Measurements from ENCODE around the gene AKR1C1.

- TF ChIP-seq BHLHE40 (IDR thresholded peaks at IDR 0.05; ENCODE audit: borderline replicate concordance) (no peak), SP1 (IDR thresholded peaks at IDR 0.05) (no peak), ARNT (IDR thresholded peaks at IDR 0.05) (no peak)
Observed at GRCh38 chr10:5030989-5031388, 67.8 kb downstream of the AKR1C1 start.

Measured in HEK293T (cell line).